ENCODE measurements around the gene PPP1CB. TPM values are rescaled to one million over a fixed set of nuclear protein-coding genes. Genes with fewer than 3 reads are reported as not detected.

Gene PPP1CB
- total and polyA plus RNA-seq, 10 of the 15 experiments (the other 5 are each of a cell fraction or from before 2014, with no cell fraction given) = 37.5 to 176 (median 84.9) TPM

DNA sequence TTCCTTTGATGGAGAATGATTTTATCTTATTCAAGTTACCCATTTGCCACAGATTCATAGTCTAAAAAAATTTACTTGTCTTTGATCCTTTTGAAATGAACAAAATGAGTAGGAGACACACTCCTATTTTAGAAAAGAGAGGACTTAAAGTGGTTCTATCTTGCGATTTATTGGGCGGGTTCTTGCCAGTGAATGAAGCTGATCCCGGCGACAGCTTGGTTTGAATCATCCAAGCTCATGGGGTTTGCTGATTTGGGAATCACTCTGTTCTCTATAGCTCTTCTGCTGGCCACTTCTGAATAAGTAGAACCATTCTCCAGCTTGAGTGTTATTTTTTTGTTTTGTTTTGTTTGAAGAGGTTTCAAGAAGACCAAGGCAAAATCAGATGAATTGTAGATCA is 25.5 kb upstream of the PPP1CB start:
- no peak overlapping the region for H3K4me3 ChIP-seq
- ChIA-PET POLR2A (interaction anchor here (0.5 kb wide), 1 partner anchor 424 kb away, joined by 4 read pairs; no protein-coding TSS in a partner anchor), SMC1A (ENCODE audit: uncharacterized antibody, unreplicated experiment) (no interaction called here), CTCF (no interaction called here), RAD21 (ENCODE audit: unreplicated experiment) (interaction anchor here (2.7 kb wide), 1 partner anchor 132 kb away, joined by 7 read pairs; no protein-coding TSS in a partner anchor)
- H3K36me3 ChIP-seq (ENCODE audit: control insufficient read depth in 2 of 2, insufficient read depth in 2 of 2, low read length in 1 of 2) = no peaks in the 10 kb centered on the region
- BruUV-seq (replicated peaks) = no TSS peak
- no peaks in the 10 kb centered on the region for H3K4me1 ChIP-seq (ENCODE audit: control insufficient read depth, insufficient read depth, low read length)
- no peaks in the 10 kb centered on the region for H3K27me3 ChIP-seq (replicated peaks in 1 of 2; ENCODE audit: control insufficient read depth in 2 of 2, insufficient read depth in 2 of 2, low read length in 1 of 2)
- no peak overlapping the region for H3K4me2 ChIP-seq (ENCODE audit: control insufficient read depth, insufficient read depth)
- no peak overlapping the region for H2AFZ ChIP-seq (ENCODE audit: control insufficient read depth, low read depth, low read length)
- in situ Hi-C loops (cut with MboI) (no loop called here), intact Hi-C loops (cut with micrococcal nuclease; ENCODE audit: unreplicated experiment) (no loop called here)
- H4K20me1 ChIP-seq (ENCODE audit: control insufficient read depth, insufficient read depth) = no peaks in the 10 kb centered on the region
- DNase-seq (ENCODE audit: low read depth, low spot score) = no peak
- no peak overlapping the region for H3K27ac ChIP-seq (ENCODE audit: control insufficient read depth, insufficient read depth)
- no peaks in the 10 kb centered on the region for H3K9me3 ChIP-seq (replicated peaks; ENCODE audit: control insufficient read depth, insufficient read depth, low read length)
- FAIRE-seq = no peak
- no peaks in the 10 kb centered on the region for H3K79me2 ChIP-seq (ENCODE audit: control insufficient read depth, insufficient read depth, low read length)
- no peak for TF ChIP-seq NR2C2 (IDR thresholded peaks at IDR 0.05; ENCODE audit: borderline replicate concordance, control insufficient read depth, insufficient read length, low read depth)
- no peak for TF ChIP-seq ZBTB40 (IDR thresholded peaks at IDR 0.05; ENCODE audit: borderline replicate concordance)
- no peak for TF ChIP-seq ZSCAN29 (IDR thresholded peaks at IDR 0.05)
- TF ChIP-seq RAD51 (IDR thresholded peaks at IDR 0.05) = no peak
- TF ChIP-seq HCFC1 (IDR thresholded peaks at IDR 0.05; ENCODE audit: low read length) = no peak
- TF ChIP-seq, protein P1, sequence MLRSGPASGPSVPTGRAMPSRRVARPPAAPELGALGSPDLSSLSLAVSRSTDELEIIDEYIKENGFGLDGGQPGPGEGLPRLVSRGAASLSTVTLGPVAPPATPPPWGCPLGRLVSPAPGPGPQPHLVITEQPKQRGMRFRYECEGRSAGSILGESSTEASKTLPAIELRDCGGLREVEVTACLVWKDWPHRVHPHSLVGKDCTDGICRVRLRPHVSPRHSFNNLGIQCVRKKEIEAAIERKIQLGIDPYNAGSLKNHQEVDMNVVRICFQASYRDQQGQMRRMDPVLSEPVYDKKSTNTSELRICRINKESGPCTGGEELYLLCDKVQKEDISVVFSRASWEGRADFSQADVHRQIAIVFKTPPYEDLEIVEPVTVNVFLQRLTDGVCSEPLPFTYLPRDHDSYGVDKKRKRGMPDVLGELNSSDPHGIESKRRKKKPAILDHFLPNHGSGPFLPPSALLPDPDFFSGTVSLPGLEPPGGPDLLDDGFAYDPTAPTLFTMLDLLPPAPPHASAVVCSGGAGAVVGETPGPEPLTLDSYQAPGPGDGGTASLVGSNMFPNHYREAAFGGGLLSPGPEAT (IDR thresholded peaks at IDR 0.05; ENCODE audit: low read depth) = no peak
- TF ChIP-seq SMAD1 (IDR thresholded peaks at IDR 0.05; ENCODE audit: low read depth, partially characterized antibody) = no peak
- TF ChIP-seq, protein P2, sequence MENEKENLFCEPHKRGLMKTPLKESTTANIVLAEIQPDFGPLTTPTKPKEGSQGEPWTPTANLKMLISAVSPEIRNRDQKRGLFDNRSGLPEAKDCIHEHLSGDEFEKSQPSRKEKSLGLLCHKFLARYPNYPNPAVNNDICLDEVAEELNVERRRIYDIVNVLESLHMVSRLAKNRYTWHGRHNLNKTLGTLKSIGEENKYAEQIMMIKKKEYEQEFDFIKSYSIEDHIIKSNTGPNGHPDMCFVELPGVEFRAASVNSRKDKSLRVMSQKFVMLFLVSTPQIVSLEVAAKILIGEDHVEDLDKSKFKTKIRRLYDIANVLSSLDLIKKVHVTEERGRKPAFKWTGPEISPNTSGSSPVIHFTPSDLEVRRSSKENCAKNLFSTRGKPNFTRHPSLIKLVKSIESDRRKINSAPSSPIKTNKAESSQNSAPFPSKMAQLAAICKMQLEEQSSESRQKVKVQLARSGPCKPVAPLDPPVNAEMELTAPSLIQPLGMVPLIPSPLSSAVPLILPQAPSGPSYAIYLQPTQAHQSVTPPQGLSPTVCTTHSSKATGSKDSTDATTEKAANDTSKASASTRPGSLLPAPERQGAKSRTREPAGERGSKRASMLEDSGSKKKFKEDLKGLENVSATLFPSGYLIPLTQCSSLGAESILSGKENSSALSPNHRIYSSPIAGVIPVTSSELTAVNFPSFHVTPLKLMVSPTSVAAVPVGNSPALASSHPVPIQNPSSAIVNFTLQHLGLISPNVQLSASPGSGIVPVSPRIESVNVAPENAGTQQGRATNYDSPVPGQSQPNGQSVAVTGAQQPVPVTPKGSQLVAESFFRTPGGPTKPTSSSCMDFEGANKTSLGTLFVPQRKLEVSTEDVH (IDR thresholded peaks at IDR 0.05; ENCODE audit: low read depth, partially characterized antibody) = no peak
- H3K9ac ChIP-seq (ENCODE audit: control insufficient read depth, insufficient read depth, low read length) = no peak overlapping the region
- WGBS (ENCODE audit: insufficient coverage, insufficient replicate concordance, low lambda C conversion rate, missing lambda C conversion rate) = 64% methylated on average over 4 of the region's 4 CpGs
- ATAC-seq = no peak

Data from GM12878 (cell line).